ENCODE results near the gene EPHB2.

Gene EPHB2

GRCh38 chr1:22803833-22804232 lies 93.2 kb downstream of the EPHB2 start:
- FAIRE-seq (no peak), DNase-seq (ENCODE audit: insufficient read length, low spot score) (no peak)
- TF ChIP-seq, protein P1, sequence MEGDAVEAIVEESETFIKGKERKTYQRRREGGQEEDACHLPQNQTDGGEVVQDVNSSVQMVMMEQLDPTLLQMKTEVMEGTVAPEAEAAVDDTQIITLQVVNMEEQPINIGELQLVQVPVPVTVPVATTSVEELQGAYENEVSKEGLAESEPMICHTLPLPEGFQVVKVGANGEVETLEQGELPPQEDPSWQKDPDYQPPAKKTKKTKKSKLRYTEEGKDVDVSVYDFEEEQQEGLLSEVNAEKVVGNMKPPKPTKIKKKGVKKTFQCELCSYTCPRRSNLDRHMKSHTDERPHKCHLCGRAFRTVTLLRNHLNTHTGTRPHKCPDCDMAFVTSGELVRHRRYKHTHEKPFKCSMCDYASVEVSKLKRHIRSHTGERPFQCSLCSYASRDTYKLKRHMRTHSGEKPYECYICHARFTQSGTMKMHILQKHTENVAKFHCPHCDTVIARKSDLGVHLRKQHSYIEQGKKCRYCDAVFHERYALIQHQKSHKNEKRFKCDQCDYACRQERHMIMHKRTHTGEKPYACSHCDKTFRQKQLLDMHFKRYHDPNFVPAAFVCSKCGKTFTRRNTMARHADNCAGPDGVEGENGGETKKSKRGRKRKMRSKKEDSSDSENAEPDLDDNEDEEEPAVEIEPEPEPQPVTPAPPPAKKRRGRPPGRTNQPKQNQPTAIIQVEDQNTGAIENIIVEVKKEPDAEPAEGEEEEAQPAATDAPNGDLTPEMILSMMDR (IDR thresholded peaks at IDR 0.05; ENCODE audit: insufficient read depth, missing control alignments) = no peak

GRCh38 chr1:22804406-22804805 lies 93.8 kb downstream of the EPHB2 start:
- DNase-seq (ENCODE audit: insufficient read length, low spot score) (no peak), FAIRE-seq (no peak)
- TF ChIP-seq, protein P1 (IDR thresholded peaks at IDR 0.05; ENCODE audit: insufficient read depth, missing control alignments) = no peak

GRCh38 chr1:22804969-22805671 lies 94.5 kb downstream of the EPHB2 start:
- TF ChIP-seq, protein P1 (IDR thresholded peaks at IDR 0.05; ENCODE audit: insufficient read depth, missing control alignments) = no peak
- FAIRE-seq = no peak
- no peak for DNase-seq (ENCODE audit: insufficient read length, low spot score)

- DNase-seq (ENCODE audit: insufficient read length, low spot score) = no peak
- TF ChIP-seq, protein P1 (IDR thresholded peaks at IDR 0.05; ENCODE audit: insufficient read depth, missing control alignments) = no peak
- FAIRE-seq = no peak
Observed at GRCh38 chr1:22805672-22806038, 95.0 kb downstream of the EPHB2 start.

DNA sequence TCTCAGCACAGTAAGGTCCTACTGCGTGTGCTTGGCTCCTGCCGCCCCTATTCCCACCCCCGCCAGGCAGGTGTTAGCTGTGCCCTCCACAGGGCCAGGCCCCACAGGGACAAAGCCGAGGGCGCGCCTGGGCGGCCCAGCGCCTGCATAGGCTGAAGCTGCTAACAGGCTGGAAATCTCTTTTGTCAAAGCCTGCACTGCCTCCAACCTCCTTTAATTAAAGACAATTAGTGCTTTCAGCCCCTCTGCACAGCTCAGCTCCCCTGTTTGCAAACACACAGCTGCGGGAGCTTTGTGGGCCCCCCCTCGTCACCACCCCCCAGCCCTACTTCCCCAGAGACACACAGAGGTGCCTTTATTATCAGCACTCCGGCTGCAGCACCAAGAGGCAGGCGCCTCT lies 95.9 kb downstream of the EPHB2 start:
- TF ChIP-seq, protein P1 (IDR thresholded peaks at IDR 0.05; ENCODE audit: insufficient read depth, missing control alignments) = no peak
- FAIRE-seq (no peak), DNase-seq (ENCODE audit: insufficient read length, low spot score) (no peak)

- DNase-seq (ENCODE audit: insufficient read length, low spot score) = no peak
- FAIRE-seq = no peak
- TF ChIP-seq, protein P1 (IDR thresholded peaks at IDR 0.05; ENCODE audit: insufficient read depth, missing control alignments) = no peak
Observed at GRCh38 chr1:22807340-22807739, 96.7 kb downstream of the EPHB2 start.

GRCh38 chr1:22808186-22808675 lies 97.6 kb downstream of the EPHB2 start:
- DNase-seq (ENCODE audit: insufficient read length, low spot score) = no peak
- no peak for FAIRE-seq
- TF ChIP-seq, protein P1 (IDR thresholded peaks at IDR 0.05; ENCODE audit: insufficient read depth, missing control alignments) = no peak
